GM18951 (cell line): ENCODE results near the gene LGALS3BP.
"Not testable (repeated sequence)": the region's sequence is repeated elsewhere in the genome, so short reads cannot be mapped to it uniquely, and the experiment has no call there.

Source experiments
- POLR2A ChIP-seq: IDR thresholded peaks from 4 replicates; pipeline ENCODE4 v1.6.1; 2011; ENCODE audit warnings: mild to moderate bottlenecking; ENCODE audit not compliant: insufficient read length, insufficient read depth; ENCODE audit errors: extremely low read depth
- in situ Hi-C: fragments of 300-500 bp; cut with MboI; formaldehyde crosslinking; loops from one replicate; pipeline ENCODE4 v1.12.0; 2022; ENCODE audit warnings: low sequenced_read_pairs, mixed read lengths, inconsistent platforms; ENCODE audit not compliant: unreplicated experiment

Gene LGALS3BP

DNA sequence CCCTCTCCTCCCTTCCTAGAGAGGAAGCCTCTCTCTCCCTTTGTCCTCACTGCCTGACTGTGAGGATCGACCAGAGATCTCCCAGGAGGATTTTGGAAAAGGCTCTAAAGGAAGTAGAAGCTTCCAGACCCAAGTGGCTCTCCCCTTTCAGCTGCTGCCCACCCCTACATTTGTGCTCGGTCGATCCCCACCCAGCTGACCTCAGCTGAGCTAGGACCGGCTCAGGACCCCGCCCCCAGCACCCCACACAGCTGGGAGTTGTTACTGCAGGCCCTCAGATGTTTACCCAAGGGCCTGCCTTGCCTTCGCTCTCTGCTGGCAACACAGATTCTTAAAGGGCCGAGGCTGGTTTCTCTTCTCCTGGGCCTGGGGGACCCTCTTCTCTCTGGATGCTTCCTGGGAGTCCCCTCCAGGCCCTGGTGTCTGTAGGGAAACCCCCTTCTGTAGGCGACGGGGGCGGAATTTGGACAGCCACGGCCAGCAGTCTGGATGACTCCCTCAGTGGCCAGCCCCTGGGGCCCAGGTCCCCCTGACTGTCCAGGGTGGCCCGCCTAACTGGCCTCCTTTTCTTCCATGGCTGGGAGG is 27.7 kb downstream of the LGALS3BP start:
- in situ Hi-C loops, result no loop called here
- no peak for TF ChIP-seq POLR2A

DNA sequence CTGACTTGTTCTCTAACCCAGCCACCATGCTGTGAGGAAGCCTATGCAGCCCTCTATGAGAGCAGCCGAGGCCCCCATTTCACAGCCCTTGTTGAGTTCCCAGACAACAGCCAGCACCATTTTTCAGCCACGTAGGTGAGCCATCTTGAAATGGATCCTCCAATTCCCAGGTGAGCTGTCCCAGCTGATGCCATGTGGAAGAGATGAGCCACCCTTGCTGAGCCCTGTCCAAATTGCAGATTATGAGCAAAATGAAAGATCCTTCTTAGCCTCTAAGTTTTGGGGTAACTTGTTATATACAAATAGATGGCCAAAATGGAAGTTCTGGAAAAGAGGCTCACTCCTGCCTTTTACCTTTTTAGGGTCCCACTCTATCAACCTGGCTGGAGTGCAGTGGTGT is 28.9 kb downstream of the LGALS3BP start:
- TF ChIP-seq POLR2A, result no peak
- in situ Hi-C loops, result no loop called here

DNA sequence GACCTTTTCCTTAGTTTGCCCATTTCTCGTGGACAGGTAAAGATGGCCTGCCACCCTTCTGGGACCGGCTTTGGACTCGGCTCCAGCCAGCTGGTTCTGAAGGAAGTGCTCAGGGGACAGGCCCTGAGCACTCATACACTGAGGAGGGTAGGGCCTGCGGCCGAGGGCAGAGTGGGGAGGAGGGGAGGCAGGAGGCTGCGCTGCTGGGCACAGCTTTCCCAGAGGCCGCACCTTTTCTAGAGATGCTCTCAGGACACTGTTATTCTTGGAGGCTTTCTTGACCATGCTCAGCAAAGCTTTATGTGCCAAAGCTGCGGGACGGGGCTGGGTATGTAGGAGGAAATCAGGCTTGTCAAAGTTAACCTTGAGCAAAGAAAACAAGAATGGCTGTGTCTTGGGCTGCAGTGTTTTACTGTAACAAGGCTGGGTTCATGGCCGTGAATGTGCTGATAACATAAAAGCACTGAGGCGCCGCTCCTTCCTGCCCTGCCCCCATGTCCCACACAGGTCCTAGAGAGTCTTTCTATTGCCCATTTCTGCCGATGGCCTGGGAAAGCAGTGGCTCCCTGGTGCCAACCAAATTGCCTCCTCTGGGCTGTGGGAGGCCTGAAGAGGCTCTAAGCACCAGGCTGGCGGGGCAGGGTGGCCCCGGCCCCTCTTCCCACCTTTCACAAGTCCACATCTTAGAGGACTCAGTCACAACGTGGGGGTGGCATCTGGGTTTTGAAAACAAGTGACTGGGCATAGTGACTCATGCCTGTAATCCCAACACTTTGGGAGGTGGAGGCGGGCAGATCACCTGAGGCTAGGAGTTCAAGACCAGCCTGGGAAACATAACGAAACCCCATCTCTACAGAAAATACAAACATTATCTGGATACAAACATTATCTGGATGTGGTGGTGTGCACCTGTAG is 32.2 kb downstream of the LGALS3BP start:
- TF ChIP-seq POLR2A, result no peak
- in situ Hi-C loops, result no loop called here

DNA sequence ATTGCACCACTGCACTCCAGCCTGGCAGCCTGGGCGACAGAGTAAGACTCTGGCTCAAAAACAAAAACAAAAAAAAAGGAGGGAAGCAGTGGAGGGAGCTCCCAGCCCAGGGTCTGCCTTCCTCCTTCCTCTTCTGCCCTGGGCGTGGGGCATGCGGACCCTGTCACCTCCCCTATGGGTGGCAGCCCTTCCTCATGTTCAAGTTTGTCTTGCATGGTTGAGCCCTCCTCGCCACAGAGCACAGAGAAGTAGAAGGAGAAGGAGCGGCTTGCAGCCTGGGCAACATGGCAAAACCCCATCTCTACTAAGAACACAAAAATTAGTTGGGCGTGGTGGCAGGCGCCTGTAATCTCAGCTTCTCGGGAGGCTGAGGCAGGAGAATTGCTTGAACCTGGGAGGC is 33.1 kb downstream of the LGALS3BP start:
- in situ Hi-C loops, result no loop called here
- TF ChIP-seq POLR2A, result no peak

DNA sequence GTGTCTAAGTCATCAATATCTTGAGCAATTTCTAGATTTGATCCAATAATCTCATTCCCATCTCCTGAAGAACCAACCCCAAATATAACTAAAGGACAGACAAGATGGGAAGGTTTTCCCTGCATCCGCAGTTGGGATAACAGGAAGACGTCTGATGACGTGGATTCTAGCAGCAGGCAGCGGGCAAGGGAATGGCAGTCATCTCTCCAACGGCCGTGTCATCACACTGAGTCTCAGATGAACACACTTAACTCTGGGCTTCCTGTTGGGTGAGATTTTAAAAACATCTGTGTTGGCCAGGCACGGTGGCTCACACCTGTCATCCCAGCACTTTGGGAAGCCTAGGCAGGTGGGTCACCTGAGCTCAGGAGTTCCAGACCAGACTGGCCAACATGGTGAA is 33.6 kb downstream of the LGALS3BP start:
- TF ChIP-seq POLR2A, result no peak
- in situ Hi-C loops, result no loop called here

DNA sequence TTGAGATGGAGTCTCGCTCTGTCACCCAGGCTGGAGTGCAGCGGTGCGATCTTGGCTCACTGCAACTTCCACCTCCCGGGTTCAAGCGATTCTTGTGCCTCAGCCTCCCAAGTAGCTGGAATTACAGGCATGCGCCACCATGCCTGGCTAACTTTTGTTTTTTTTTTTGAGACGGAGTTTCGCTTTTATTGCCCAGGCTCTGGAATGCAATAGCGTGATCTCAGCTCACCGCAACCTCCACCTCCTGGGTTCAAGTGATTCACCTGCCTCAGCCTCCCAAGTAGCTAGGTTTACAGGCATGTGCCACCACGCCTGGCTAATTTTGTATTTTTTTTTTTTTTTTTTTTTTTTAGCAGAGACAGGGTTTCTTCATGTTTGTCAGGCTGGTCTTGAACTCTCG is 34.3 kb downstream of the LGALS3BP start:
- in situ Hi-C loops, result not testable (repeated sequence)

DNA sequence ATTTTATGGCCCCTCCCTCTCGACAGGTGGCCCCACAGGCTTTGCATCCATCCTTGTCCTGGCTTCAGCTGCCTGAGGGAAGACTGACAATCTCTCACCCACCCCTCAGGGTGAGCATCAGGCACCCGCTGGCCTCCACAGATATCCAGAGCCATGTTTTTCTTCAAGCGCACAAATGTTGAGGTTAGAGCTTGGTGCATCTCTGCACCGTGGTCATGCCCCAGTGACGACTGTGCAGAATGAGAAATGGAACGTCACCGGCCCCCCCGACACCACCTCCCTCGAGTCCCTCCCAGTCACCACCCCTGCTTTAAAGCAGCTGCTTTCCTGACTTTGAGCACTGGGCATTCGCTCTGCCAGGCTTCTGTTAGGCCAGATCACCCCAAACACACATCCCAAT is 34.8 kb downstream of the LGALS3BP start:
- no peak for TF ChIP-seq POLR2A
- in situ Hi-C loops, result no loop called here

DNA sequence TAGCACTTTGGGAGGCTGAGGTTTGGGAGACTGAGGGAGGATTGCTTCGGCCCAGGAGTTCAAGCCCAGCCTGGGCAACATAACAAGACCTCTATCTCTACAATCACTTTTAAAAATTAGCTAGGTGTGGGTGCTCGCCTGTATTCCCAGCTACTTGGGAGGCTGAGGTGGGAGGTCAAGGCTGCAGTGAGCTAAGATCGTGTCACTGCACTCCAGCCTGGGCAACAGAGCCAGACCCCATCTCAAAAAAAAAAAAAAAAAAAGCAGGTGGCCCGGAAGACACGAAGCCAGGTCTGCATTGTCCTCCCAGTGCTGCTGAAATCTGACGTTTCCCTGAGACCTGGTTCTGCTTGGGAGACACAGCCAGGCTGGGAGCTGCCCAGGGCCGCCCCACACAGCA is 35.7 kb downstream of the LGALS3BP start:
- no peak for TF ChIP-seq POLR2A
- in situ Hi-C loops, result no loop called here

DNA sequence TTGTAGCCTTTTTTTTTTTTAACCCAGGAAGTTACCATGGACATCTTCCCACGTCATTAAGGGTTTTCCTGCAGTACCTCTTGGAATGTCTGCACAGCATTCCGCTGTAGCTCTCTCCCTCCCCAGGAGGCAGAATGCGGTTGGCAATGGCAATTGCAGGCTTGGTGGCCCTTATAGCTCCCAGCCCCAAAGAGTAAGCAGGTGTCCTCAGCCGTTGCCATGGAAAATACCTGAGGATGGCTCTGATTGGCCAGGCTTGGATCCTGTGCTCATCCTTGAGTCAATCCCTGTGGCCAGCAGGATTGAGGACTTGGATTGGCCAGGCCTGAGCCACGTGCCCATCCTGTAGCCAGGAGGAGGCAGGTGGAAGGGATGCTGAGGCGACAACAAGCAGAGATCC is 39.0 kb downstream of the LGALS3BP start:
- in situ Hi-C loops, result no loop called here
- no peak for TF ChIP-seq POLR2A

DNA sequence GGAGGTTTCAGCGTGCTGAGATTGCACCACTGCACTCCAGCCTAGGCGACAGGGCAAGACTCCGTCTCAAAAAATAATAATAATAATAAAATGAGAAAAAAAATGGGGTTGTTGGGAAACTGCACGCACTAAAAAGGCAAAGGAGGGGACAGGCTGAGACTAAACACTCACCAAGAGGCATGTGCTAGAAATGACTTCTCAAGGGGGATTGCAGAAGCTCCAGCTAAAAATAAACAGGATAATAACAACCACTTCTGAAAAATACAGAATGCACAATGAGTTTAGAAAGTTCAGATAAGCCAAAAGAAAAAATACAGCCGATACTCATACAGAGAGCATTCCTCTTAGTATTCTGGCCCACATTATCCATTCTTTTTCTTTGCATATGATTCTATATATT is 39.5 kb downstream of the LGALS3BP start:
- TF ChIP-seq POLR2A, result no peak
- in situ Hi-C loops, result no loop called here

DNA sequence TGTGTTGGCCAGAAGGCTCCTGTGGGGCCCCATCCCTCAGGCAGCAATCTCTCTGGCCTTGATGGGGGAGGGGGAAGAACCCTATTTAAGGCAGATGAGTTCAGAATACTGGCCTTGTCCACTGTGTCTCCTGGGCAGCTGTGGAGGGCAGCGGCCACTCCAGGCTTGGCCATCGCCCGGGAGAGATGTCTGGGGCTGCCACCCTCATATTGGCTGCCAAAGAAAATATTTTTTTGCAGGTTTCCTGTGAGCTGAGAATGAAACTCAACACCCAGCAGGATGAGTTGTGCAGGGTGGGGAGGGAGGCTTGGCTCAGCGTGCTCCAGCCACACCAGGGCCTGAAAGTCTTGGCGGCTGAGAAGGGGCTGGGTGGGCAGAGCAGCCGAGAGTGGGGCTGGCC is 40.1 kb downstream of the LGALS3BP start:
- TF ChIP-seq POLR2A, result no peak
- in situ Hi-C loops, result no loop called here

DNA sequence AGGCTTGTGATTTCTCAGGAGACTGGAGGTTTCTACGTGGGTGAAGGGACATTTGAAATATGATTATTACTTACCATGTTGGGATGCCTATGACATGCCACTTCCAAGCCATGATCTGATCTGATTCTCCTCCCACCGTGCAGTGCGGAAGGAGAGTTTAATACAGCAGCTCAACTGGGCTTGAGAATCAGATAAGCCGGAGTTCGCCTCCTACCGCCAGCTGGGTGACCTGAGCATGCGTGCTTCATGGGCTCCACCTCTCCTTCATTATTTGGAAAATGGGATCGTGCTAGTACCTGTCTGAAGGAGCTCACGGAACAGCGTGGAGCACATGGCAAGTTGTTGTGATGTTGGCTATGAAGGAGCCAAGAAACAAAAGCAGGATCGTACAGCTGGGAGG is 42.2 kb downstream of the LGALS3BP start:
- no peak for TF ChIP-seq POLR2A
- in situ Hi-C loops, result no loop called here

DNA sequence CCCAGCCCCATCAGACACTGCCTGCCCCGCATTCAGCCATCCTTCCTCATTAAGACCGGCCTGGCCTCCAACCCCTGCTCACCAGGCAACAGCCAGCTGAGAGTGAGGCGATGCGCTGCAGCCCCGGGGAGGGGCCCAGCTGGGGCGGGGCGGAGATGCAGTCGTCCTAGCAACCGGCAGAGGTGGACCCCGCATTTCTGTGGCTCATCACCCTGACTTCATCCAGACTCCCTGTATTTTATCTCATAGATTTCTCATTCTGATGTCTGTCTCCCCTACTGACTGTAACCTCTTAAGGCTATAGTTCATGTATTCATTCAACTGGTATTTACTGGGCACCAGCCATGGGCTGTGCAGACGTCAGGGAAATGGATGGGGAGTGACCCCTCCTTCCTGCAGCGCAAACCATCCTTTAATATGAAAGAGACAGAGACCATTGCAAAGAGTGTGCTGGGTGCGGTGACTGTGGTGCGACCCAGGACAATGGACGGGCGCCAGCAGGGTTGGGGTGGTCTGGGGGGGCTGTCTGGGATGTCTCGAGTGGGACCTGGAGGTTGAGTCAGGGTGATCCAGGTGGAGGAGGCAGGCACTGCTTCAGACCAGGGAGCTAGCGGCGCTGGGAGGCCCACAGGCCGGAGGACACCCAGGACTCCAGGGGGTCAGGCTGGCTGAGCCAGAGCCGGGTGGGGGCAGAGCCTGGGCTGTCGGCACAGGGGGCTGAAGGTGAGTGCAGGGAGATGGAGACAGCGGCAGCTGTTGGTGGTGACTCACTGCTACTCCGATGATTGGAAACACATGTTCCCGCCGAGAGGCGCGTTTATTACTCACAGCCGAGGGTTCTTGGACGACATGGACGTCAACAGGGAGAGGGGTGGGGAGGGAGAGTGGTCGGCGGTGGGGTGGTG is 44.1 kb downstream of the LGALS3BP start:
- in situ Hi-C loops, result no loop called here
- no peak for TF ChIP-seq POLR2A
